T-helper 17 cell (primary cell): Measurements from ENCODE around the gene JAKMIP1. TPM values are rescaled to one million over a fixed set of nuclear protein-coding genes. Genes with fewer than 3 reads are reported as not detected.

Source experiments
- ATAC-seq: fragments of 150-1000 bp; cut with Tn5 transposase; 2 replicates; pipeline ENCODE4 v1.10.0; 2021; ENCODE audit warnings: mild to moderate bottlenecking, moderate library complexity
- DNase-seq, 3 donors: peaks; one replicate each; pipeline versions ENCODE4 v3.0.0 to v3.0.0-alpha.2; 2020 to 2021
- H3K9me3 ChIP-seq: one replicate; pipeline ENCODE4 v1.7.0; 2013; ENCODE audit warnings: low read length, mild to moderate bottlenecking; ENCODE audit not compliant: control insufficient read depth, poor library complexity, severe bottlenecking
- H3K27ac Mint-ChIP-seq: one replicate; pipeline ENCODE4 v1.8.0; 2022; ENCODE audit warnings: mild to moderate bottlenecking, moderate library complexity, mixed read lengths
- H3K27me3 Mint-ChIP-seq: one replicate; pipeline ENCODE4 v1.8.0; 2022; ENCODE audit warnings: mixed read lengths
- H3K36me3 Mint-ChIP-seq: one replicate; pipeline ENCODE4 v1.8.0; 2022; ENCODE audit warnings: low read depth, mixed read lengths
- H3K4me1 Mint-ChIP-seq: one replicate; pipeline ENCODE4 v1.8.0; 2022; ENCODE audit warnings: mild to moderate bottlenecking, mixed read lengths
- H3K4me3 Mint-ChIP-seq: one replicate; pipeline ENCODE4 v1.8.0; 2022; ENCODE audit warnings: mild to moderate bottlenecking, moderate library complexity, mixed read lengths
- total RNA-seq, 4 donors: library from RNA in 2 of 4; stranded (reverse) in 2 of 4; gene quantifications; one replicate each; pipeline ENCODE4 v1.2.3 and lab custom pipeline; 2022 to 2026

The JAKMIP1 gene
- total RNA-seq, 2 donors from 2014 or later = 8.5 to 16.8 TPM

GRCh38 chr4:6106156-6106555 lies 94.2 kb downstream of the JAKMIP1 start:
- H3K4me1 Mint-ChIP-seq = no peaks in the 10 kb centered on the region
- H3K36me3 Mint-ChIP-seq = peaks cover 2% of the 10 kb centered on the region
- no peaks in the 10 kb centered on the region for H3K9me3 ChIP-seq
- DNase-seq = no peak
- H3K4me3 Mint-ChIP-seq = no peak overlapping the region
- no peak for ATAC-seq
- H3K27me3 Mint-ChIP-seq = no peaks in the 10 kb centered on the region
- H3K27ac Mint-ChIP-seq = no peak overlapping the region

- no peaks in the 10 kb centered on the region for H3K4me1 Mint-ChIP-seq
- H3K9me3 ChIP-seq = no peaks in the 10 kb centered on the region
- ATAC-seq = no peak
- H3K36me3 Mint-ChIP-seq = peaks cover 2% of the 10 kb centered on the region
- H3K27me3 Mint-ChIP-seq = no peaks in the 10 kb centered on the region
- no peak for DNase-seq
- H3K4me3 Mint-ChIP-seq = no peak overlapping the region
- no peak overlapping the region for H3K27ac Mint-ChIP-seq
Measured at GRCh38 chr4:6105311-6105911, 94.9 kb downstream of the JAKMIP1 start.

GRCh38 chr4:6104541-6105130 lies 95.7 kb downstream of the JAKMIP1 start:
- no peaks in the 10 kb centered on the region for H3K4me1 Mint-ChIP-seq
- ATAC-seq = no peak
- no peaks in the 10 kb centered on the region for H3K27me3 Mint-ChIP-seq
- H3K4me3 Mint-ChIP-seq = no peak overlapping the region
- peaks cover 2% of the 10 kb centered on the region for H3K36me3 Mint-ChIP-seq
- H3K9me3 ChIP-seq = no peaks in the 10 kb centered on the region
- no peak for DNase-seq
- no peak overlapping the region for H3K27ac Mint-ChIP-seq

- DNase-seq = no peak
- Mint-ChIP-seq H3K27ac (no peak overlapping the region), H3K4me1 (peaks cover 2% of the 10 kb centered on the region), H3K4me3 (no peak overlapping the region), H3K27me3 (no peaks in the 10 kb centered on the region), H3K36me3 (no peaks in the 10 kb centered on the region)
- no peaks in the 10 kb centered on the region for H3K9me3 ChIP-seq
- ATAC-seq = no peak
Measured at GRCh38 chr4:6097581-6097980, 102.8 kb downstream of the JAKMIP1 start.

- ATAC-seq (no peak), DNase-seq (no peak)
- Mint-ChIP-seq H3K4me3 (no peak overlapping the region), H3K36me3 (no peaks in the 10 kb centered on the region), H3K27me3 (no peaks in the 10 kb centered on the region), H3K4me1 (peaks cover 9% of the 10 kb centered on the region), H3K27ac (no peak overlapping the region)
- no peaks in the 10 kb centered on the region for H3K9me3 ChIP-seq
Measured at GRCh38 chr4:6095897-6096296, 104.5 kb downstream of the JAKMIP1 start.

- DNase-seq (no peak), ATAC-seq (no peak)
- H3K9me3 ChIP-seq = no peaks in the 10 kb centered on the region
- Mint-ChIP-seq H3K36me3 (no peaks in the 10 kb centered on the region), H3K4me1 (peaks cover 9% of the 10 kb centered on the region), H3K4me3 (no peak overlapping the region), H3K27me3 (no peaks in the 10 kb centered on the region), H3K27ac (no peak overlapping the region)
Measured at GRCh38 chr4:6095023-6095752, 105.2 kb downstream of the JAKMIP1 start.

GRCh38 chr4:6093671-6094070 lies 106.7 kb downstream of the JAKMIP1 start:
- H3K4me3 Mint-ChIP-seq = no peak overlapping the region
- no peaks in the 10 kb centered on the region for H3K27me3 Mint-ChIP-seq

GRCh38 chr4:6092971-6093370 lies 107.4 kb downstream of the JAKMIP1 start:
- DNase-seq (no peak), ATAC-seq (no peak)
- H3K9me3 ChIP-seq = no peaks in the 10 kb centered on the region
- Mint-ChIP-seq H3K4me1 (peaks cover 9% of the 10 kb centered on the region), H3K27me3 (no peaks in the 10 kb centered on the region), H3K4me3 (no peak overlapping the region), H3K27ac (no peak overlapping the region), H3K36me3 (no peaks in the 10 kb centered on the region)

More at GRCh38 chr4:6093671-6094070, 106.7 kb downstream of the JAKMIP1 start:
- no peak overlapping the region for H3K27ac Mint-ChIP-seq
- DNase-seq = no peak
- H3K9me3 ChIP-seq = no peaks in the 10 kb centered on the region
- peaks cover 9% of the 10 kb centered on the region for H3K4me1 Mint-ChIP-seq
- H3K36me3 Mint-ChIP-seq = no peaks in the 10 kb centered on the region
- no peak for ATAC-seq

- no peaks in the 10 kb centered on the region for H3K36me3 Mint-ChIP-seq
- no peak for DNase-seq
- no peaks in the 10 kb centered on the region for H3K27me3 Mint-ChIP-seq
- H3K9me3 ChIP-seq = no peaks in the 10 kb centered on the region
- H3K4me3 Mint-ChIP-seq = peak overlapping the region; percentile 7
- peaks cover 9% of the 10 kb centered on the region for H3K4me1 Mint-ChIP-seq
- ATAC-seq = no peak
- H3K27ac Mint-ChIP-seq = no peak overlapping the region
Measured at GRCh38 chr4:6092131-6092530, 108.2 kb downstream of the JAKMIP1 start.

- no peak overlapping the region for H3K27ac Mint-ChIP-seq
- no peak overlapping the region for H3K4me3 Mint-ChIP-seq
- no peak for DNase-seq
- H3K4me1 Mint-ChIP-seq = peaks cover 12% of the 10 kb centered on the region
- ATAC-seq = no peak
- H3K9me3 ChIP-seq = no peaks in the 10 kb centered on the region
- H3K36me3 Mint-ChIP-seq = no peaks in the 10 kb centered on the region
- H3K27me3 Mint-ChIP-seq = peaks cover 6% of the 10 kb centered on the region
Measured at GRCh38 chr4:6090931-6091330, 109.4 kb downstream of the JAKMIP1 start.

GRCh38 chr4:6088950-6089349 lies 111.4 kb downstream of the JAKMIP1 start:
- Mint-ChIP-seq H3K4me1 (peaks cover 11% of the 10 kb centered on the region), H3K4me3 (no peak overlapping the region), H3K27me3 (peaks cover 9% of the 10 kb centered on the region), H3K27ac (no peak overlapping the region), H3K36me3 (no peaks in the 10 kb centered on the region)
- ATAC-seq (no peak), DNase-seq (no peak)
- no peaks in the 10 kb centered on the region for H3K9me3 ChIP-seq

GRCh38 chr4:6087669-6088341 lies 112.5 kb downstream of the JAKMIP1 start:
- no peak for DNase-seq
- ATAC-seq = no peak
- H3K4me1 Mint-ChIP-seq = peaks cover 11% of the 10 kb centered on the region
- H3K27ac Mint-ChIP-seq = no peak overlapping the region
- H3K4me3 Mint-ChIP-seq = no peak overlapping the region
- peaks cover 9% of the 10 kb centered on the region for H3K27me3 Mint-ChIP-seq
- no peaks in the 10 kb centered on the region for H3K9me3 ChIP-seq
- no peaks in the 10 kb centered on the region for H3K36me3 Mint-ChIP-seq

GRCh38 chr4:6086846-6087245 lies 113.5 kb downstream of the JAKMIP1 start:
- Mint-ChIP-seq H3K27me3 (peaks cover 9% of the 10 kb centered on the region), H3K4me3 (no peak overlapping the region), H3K4me1 (peaks cover 7% of the 10 kb centered on the region), H3K27ac (no peak overlapping the region), H3K36me3 (no peaks in the 10 kb centered on the region)
- ATAC-seq (no peak), DNase-seq (no peak)
- H3K9me3 ChIP-seq = no peaks in the 10 kb centered on the region
